ENCODE data around the gene ATP8B4.

Gene ATP8B4

DNA sequence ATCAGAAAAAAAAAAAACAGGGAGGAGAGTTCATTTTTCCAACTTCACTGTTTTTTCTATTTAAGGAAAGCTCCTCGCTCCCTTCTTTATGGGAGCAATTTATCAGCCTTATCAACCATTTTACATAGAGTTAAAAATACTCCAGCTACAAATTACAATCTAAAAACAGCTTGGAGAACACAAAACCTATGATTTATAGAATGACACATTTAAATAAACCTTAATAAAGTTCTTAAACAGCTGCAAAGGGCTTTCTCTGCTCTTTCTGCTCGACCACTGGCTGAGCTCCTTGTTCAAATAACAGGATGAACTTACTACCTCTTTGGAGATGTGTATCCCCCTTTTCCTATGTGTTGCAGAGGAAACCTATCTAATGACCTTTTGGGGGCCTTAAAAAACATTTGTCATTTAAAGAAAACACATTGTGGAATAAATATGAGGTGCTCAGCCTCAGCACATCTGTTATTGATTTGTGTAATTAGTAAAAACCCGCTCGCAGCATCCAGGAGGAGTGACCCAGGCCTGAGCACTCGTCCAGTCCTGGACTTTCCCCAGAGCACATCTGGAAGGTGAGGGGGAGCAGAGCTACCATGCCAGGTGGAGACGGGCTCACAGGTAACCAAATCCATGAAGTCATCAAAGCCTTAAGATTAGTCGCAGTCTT lies 231.2 kb downstream of the ATP8B4 start:
- H3K4me1 ChIP-seq (ENCODE audit: insufficient read depth, low read length, severe bottlenecking) = no peaks in the 10 kb centered on the region
- H3K27ac ChIP-seq (ENCODE audit: low read depth, low read length, poor library complexity, severe bottlenecking) = no peak overlapping the region
- no peak overlapping the region for H3K4me2 ChIP-seq (ENCODE audit: low read length)
- H3K9ac ChIP-seq (ENCODE audit: low read length) = no peak overlapping the region
- no peaks in the 10 kb centered on the region for H3K79me2 ChIP-seq (ENCODE audit: insufficient read depth, low read length)
- no peaks in the 10 kb centered on the region for H3K27me3 ChIP-seq (ENCODE audit: insufficient read depth, low read length)
- H3K9me3 ChIP-seq (ENCODE audit: low read length) = no peaks in the 10 kb centered on the region
- no peak for TF ChIP-seq EZH2 (IDR thresholded peaks at IDR 0.05; ENCODE audit: borderline replicate concordance, low read length)
- TF ChIP-seq, protein P1, sequence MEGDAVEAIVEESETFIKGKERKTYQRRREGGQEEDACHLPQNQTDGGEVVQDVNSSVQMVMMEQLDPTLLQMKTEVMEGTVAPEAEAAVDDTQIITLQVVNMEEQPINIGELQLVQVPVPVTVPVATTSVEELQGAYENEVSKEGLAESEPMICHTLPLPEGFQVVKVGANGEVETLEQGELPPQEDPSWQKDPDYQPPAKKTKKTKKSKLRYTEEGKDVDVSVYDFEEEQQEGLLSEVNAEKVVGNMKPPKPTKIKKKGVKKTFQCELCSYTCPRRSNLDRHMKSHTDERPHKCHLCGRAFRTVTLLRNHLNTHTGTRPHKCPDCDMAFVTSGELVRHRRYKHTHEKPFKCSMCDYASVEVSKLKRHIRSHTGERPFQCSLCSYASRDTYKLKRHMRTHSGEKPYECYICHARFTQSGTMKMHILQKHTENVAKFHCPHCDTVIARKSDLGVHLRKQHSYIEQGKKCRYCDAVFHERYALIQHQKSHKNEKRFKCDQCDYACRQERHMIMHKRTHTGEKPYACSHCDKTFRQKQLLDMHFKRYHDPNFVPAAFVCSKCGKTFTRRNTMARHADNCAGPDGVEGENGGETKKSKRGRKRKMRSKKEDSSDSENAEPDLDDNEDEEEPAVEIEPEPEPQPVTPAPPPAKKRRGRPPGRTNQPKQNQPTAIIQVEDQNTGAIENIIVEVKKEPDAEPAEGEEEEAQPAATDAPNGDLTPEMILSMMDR (IDR thresholded peaks at IDR 0.05; ENCODE audit: low read length) = no peak
- no peaks in the 10 kb centered on the region for H3K36me3 ChIP-seq (ENCODE audit: insufficient read depth, low read length)
- H2AFZ ChIP-seq (ENCODE audit: low read length) = no peak overlapping the region
- no peaks in the 10 kb centered on the region for H3K9me2 ChIP-seq (ENCODE audit: low read depth, low read length)
- H3K4me3 ChIP-seq (ENCODE audit: low read depth, low read length, poor library complexity, severe bottlenecking) = no peak overlapping the region
- H3F3A ChIP-seq (ENCODE audit: insufficient read depth, low read length) = no peaks in the 10 kb centered on the region
- H4K20me1 ChIP-seq (ENCODE audit: insufficient read depth, low read length) = no peaks in the 10 kb centered on the region

DNA sequence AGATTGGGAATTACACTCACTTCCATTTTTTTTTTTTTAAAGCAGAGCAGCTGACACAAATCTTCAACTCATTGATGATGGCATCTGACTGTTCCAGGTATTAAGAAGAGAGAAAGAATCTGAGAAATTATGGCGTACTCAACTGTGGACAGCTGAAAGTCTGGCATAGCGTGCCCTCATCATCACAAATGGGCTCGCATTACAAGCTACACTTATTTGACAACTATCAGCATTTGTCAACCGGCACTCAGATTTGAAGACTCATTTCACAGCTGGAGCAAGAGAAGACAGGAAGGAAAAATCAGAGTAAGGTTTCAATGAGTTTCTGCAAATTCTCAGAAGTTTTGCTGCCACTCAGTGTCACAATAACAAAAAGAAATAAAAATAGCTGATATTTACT lies 235.9 kb downstream of the ATP8B4 start:
- no peaks in the 10 kb centered on the region for H3K36me3 ChIP-seq (ENCODE audit: insufficient read depth, low read length)
- H2AFZ ChIP-seq (ENCODE audit: low read length) = no peak overlapping the region
- H3K79me2 ChIP-seq (ENCODE audit: insufficient read depth, low read length) = no peaks in the 10 kb centered on the region
- no peak overlapping the region for H3K4me3 ChIP-seq (ENCODE audit: low read depth, low read length, poor library complexity, severe bottlenecking)
- H3K27me3 ChIP-seq (ENCODE audit: insufficient read depth, low read length) = no peaks in the 10 kb centered on the region
- H3K4me2 ChIP-seq (ENCODE audit: low read length) = no peak overlapping the region
- TF ChIP-seq EZH2 (IDR thresholded peaks at IDR 0.05; ENCODE audit: borderline replicate concordance, low read length) = no peak
- TF ChIP-seq, protein P1 (IDR thresholded peaks at IDR 0.05; ENCODE audit: low read length) = no peak
- no peaks in the 10 kb centered on the region for H4K20me1 ChIP-seq (ENCODE audit: insufficient read depth, low read length)
- H3K9me3 ChIP-seq (ENCODE audit: low read length) = no peaks in the 10 kb centered on the region
- H3K27ac ChIP-seq (ENCODE audit: low read depth, low read length, poor library complexity, severe bottlenecking) = no peak overlapping the region
- no peaks in the 10 kb centered on the region for H3F3A ChIP-seq (ENCODE audit: insufficient read depth, low read length)
- no peaks in the 10 kb centered on the region for H3K9me2 ChIP-seq (ENCODE audit: low read depth, low read length)
- no peak overlapping the region for H3K9ac ChIP-seq (ENCODE audit: low read length)
- H3K4me1 ChIP-seq (ENCODE audit: insufficient read depth, low read length, severe bottlenecking) = no peaks in the 10 kb centered on the region

DNA sequence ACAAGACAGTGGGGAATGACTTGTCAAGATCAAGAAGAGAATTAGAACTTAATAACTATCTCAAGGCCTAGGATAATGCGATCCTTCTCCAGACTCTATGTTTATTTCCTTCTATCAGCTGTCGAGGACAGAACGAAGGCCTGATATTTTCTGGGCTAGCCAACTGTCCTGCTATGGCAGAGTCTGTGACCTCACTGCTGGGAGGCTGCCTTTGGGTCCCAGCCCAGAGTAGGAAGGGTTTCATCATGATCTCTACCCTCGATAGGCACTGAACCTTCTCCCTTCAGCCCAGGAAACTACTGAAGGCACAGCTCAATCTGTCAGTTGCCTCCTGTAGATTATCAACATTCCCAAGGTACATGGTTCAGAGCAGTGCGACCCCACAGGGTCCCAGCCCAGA lies 237.2 kb downstream of the ATP8B4 start:
- H3K9me2 ChIP-seq (ENCODE audit: low read depth, low read length) = no peaks in the 10 kb centered on the region
- H4K20me1 ChIP-seq (ENCODE audit: insufficient read depth, low read length) = no peaks in the 10 kb centered on the region
- TF ChIP-seq, protein P1 (IDR thresholded peaks at IDR 0.05; ENCODE audit: low read length) = no peak
- TF ChIP-seq EZH2 (IDR thresholded peaks at IDR 0.05; ENCODE audit: borderline replicate concordance, low read length) = no peak
- no peaks in the 10 kb centered on the region for H3K4me1 ChIP-seq (ENCODE audit: insufficient read depth, low read length, severe bottlenecking)
- H3K4me3 ChIP-seq (ENCODE audit: low read depth, low read length, poor library complexity, severe bottlenecking) = no peak overlapping the region
- H3F3A ChIP-seq (ENCODE audit: insufficient read depth, low read length) = no peaks in the 10 kb centered on the region
- no peak overlapping the region for H3K9ac ChIP-seq (ENCODE audit: low read length)
- H3K36me3 ChIP-seq (ENCODE audit: insufficient read depth, low read length) = no peaks in the 10 kb centered on the region
- no peak overlapping the region for H3K4me2 ChIP-seq (ENCODE audit: low read length)
- H3K27me3 ChIP-seq (ENCODE audit: insufficient read depth, low read length) = no peaks in the 10 kb centered on the region
- no peak overlapping the region for H3K27ac ChIP-seq (ENCODE audit: low read depth, low read length, poor library complexity, severe bottlenecking)
- no peaks in the 10 kb centered on the region for H3K9me3 ChIP-seq (ENCODE audit: low read length)
- H2AFZ ChIP-seq (ENCODE audit: low read length) = no peak overlapping the region
- H3K79me2 ChIP-seq (ENCODE audit: insufficient read depth, low read length) = no peaks in the 10 kb centered on the region
